Suprapubic skin (tissue), 3 donors: ENCODE measurements around the gene BARHL1.

Experiments used
- EP300 ChIP-seq: sonication (generic); formaldehyde crosslinking; IDR thresholded peaks from one replicate; pipeline ENCODE4 v1.6.1; 2017; ENCODE audit warnings: antibody characterized with exemption
- POLR2A ChIP-seq, 2 donors: fragments of 450-650 bp; IDR thresholded peaks; one replicate each; pipeline ENCODE4 v1.6.1; 2017; ENCODE audit warnings: antibody characterized with exemption in 2 of 2, mild to moderate bottlenecking in 2 of 2, moderate library complexity in 2 of 2
- TF ChIP-seq, protein P1 (sequence below), 2 donors: fragments of 200-600 bp in 1 of 2; fragments of 450-650 bp in 1 of 2; sonication (generic) in 1 of 2; IDR thresholded peaks; one replicate each; pipeline ENCODE4 v1.5.1; 2016 to 2019; ENCODE audit warnings: antibody characterized with exemption in 2 of 2, mild to moderate bottlenecking in 1 of 2, moderate library complexity in 1 of 2

DNA sequence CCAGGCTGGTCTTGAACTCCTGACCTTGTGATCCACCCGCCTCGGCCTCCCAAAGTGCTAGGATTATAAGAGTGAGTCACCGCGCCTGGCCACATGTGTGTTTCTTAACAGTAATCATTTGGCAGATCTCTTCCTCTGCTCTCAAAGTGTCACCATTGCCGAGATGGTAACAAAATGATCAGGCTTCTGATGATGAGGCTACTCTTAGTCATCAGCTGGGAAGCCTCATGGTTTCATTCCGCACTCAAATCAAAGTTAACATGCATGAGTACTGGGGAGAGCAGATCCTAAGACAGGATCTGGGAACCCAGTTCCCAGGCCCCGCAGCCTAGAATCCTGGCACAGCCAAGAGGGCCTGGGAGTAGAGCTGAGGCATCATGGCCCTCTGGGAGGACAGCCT is 27.4 kb downstream of the BARHL1 start:
- TF ChIP-seq, protein P1, sequence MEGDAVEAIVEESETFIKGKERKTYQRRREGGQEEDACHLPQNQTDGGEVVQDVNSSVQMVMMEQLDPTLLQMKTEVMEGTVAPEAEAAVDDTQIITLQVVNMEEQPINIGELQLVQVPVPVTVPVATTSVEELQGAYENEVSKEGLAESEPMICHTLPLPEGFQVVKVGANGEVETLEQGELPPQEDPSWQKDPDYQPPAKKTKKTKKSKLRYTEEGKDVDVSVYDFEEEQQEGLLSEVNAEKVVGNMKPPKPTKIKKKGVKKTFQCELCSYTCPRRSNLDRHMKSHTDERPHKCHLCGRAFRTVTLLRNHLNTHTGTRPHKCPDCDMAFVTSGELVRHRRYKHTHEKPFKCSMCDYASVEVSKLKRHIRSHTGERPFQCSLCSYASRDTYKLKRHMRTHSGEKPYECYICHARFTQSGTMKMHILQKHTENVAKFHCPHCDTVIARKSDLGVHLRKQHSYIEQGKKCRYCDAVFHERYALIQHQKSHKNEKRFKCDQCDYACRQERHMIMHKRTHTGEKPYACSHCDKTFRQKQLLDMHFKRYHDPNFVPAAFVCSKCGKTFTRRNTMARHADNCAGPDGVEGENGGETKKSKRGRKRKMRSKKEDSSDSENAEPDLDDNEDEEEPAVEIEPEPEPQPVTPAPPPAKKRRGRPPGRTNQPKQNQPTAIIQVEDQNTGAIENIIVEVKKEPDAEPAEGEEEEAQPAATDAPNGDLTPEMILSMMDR (IDR thresholded peaks at IDR 0.05): no peak
- TF ChIP-seq EP300: no peak
- TF ChIP-seq POLR2A (IDR thresholded peaks at IDR 0.05): no peak
